Neural progenitor cell (in vitro differentiated cells): Measurements from ENCODE around the gene FGD6. TPM values are rescaled to one million over a fixed set of nuclear protein-coding genes. Genes with fewer than 3 reads are reported as not detected.
"Not testable (repeated sequence)": the region's sequence is repeated elsewhere in the genome, so short reads cannot be mapped to it uniquely, and the experiment has no call there.

Experiments used
- DNase-seq: peaks from one replicate; pipeline ENCODE4 v3.0.0-alpha.2; 2016; ENCODE audit warnings: low spot score
- H2AFZ ChIP-seq: fragments of 200-600 bp; sonication (generic); replicated peaks from 2 replicates; pipeline ENCODE4 v1.6.1; 2016; ENCODE audit warnings: antibody characterized with exemption
- H3F3A ChIP-seq: fragments of 200-600 bp; sonication (generic); 2 replicates; pipeline ENCODE4 v1.6.1; 2016; ENCODE audit warnings: antibody characterized with exemption, low read depth
- H3K27ac ChIP-seq: fragments of 200-600 bp; sonication (generic); 2 replicates; pipeline ENCODE4 v1.5.1; 2016; ENCODE audit warnings: mild to moderate bottlenecking
- H3K27me3 ChIP-seq: fragments of 200-600 bp; sonication (generic); 2 replicates; pipeline ENCODE4 v1.6.1; 2016; ENCODE audit warnings: mild to moderate bottlenecking, moderate library complexity
- H3K36me3 ChIP-seq: fragments of 200-600 bp; sonication (generic); 2 replicates; pipeline ENCODE4 v1.5.1; 2016
- H3K4me1 ChIP-seq: fragments of 200-600 bp; sonication (generic); 2 replicates; pipeline ENCODE4 v1.6.1; 2016; ENCODE audit warnings: mixed run types
- H3K4me2 ChIP-seq: fragments of 200-600 bp; sonication (generic); 2 replicates; pipeline ENCODE4 v1.6.1; 2016
- H3K4me3 ChIP-seq: fragments of 200-600 bp; sonication (generic); 2 replicates; pipeline ENCODE4 v1.5.1; 2016
- H3K79me2 ChIP-seq: fragments of 200-600 bp; sonication (generic); 2 replicates; pipeline ENCODE4 v1.6.1; 2016; ENCODE audit warnings: low read depth
- H3K9ac ChIP-seq: fragments of 200-600 bp; sonication (generic); 2 replicates; pipeline ENCODE4 v1.6.1; 2016
- H3K9me3 ChIP-seq: fragments of 200-600 bp; sonication (generic); 2 replicates; pipeline ENCODE4 v1.5.1; 2016; ENCODE audit warnings: low read depth
- H4K20me1 ChIP-seq: fragments of 200-600 bp; sonication (generic); 2 replicates; pipeline ENCODE4 v1.6.1; 2016; ENCODE audit warnings: low read depth
- H3K27ac Mint-ChIP-seq: 3 replicates; pipeline ENCODE4 v1.8.0; 2021; ENCODE audit warnings: mixed read lengths
- H3K27me3 Mint-ChIP-seq: 2 replicates; pipeline ENCODE4 v1.8.0; 2022; ENCODE audit warnings: low read depth, mild to moderate bottlenecking, inconsistent platforms, moderate library complexity, mixed read lengths; ENCODE audit not compliant: insufficient read depth
- H3K36me3 Mint-ChIP-seq: 3 replicates; pipeline ENCODE4 v1.8.0; 2021; ENCODE audit warnings: mixed read lengths
- H3K4me1 Mint-ChIP-seq: 3 replicates; pipeline ENCODE4 v1.8.0; 2021; ENCODE audit warnings: mixed read lengths
- H3K4me3 Mint-ChIP-seq: 3 replicates; pipeline ENCODE4 v1.8.0; 2021; ENCODE audit warnings: mild to moderate bottlenecking, moderate library complexity, mixed read lengths
- H3K9me3 Mint-ChIP-seq: 3 replicates; pipeline ENCODE4 v1.8.0; 2020; ENCODE audit warnings: mixed read lengths
- CTCF ChIP-seq: fragments of 200-600 bp; sonication (generic); IDR thresholded peaks from 2 replicates; pipeline ENCODE4 v1.5.1; 2017; ENCODE audit warnings: antibody characterized with exemption, mild to moderate bottlenecking
- EZH2 ChIP-seq: fragments of 200-600 bp; sonication (generic); IDR thresholded peaks from 2 replicates; pipeline ENCODE4 v1.6.1; 2017; ENCODE audit warnings: antibody characterized with exemption, mild to moderate bottlenecking, moderate library complexity
- EZH2phosphoT487 ChIP-seq: fragments of 200-600 bp; sonication (generic); IDR thresholded peaks from 2 replicates; pipeline ENCODE4 v1.6.1; 2017; ENCODE audit warnings: antibody characterized with exemption
- total RNA-seq: library from RNA; depleted of rRNA; stranded (reverse); fragments of >200 nt; gene quantifications from 2 replicates; pipeline ENCODE4 v1.2.3, GENCODE V29; 2015; ENCODE audit warnings: low replicate concordance

The FGD6 gene
- total RNA-seq, 1 donor from 2014 or later, result 32.0 TPM

- TF ChIP-seq EZH2 (no peak), CTCF (no peak), EZH2phosphoT487 (no peak)
- no peak for DNase-seq
- Histone ChIP-seq H3K9me3 (no peaks in the 10 kb centered on the region), H3K4me1 (peaks cover 7% of the 10 kb centered on the region), H2AFZ (no peak overlapping the region), H3K4me3 (no peak overlapping the region), H3K36me3 (no peaks in the 10 kb centered on the region), H3K27me3 (no peaks in the 10 kb centered on the region), H4K20me1 (no peaks in the 10 kb centered on the region), H3K9ac (no peak overlapping the region), H3K4me2 (no peak overlapping the region), H3F3A (peaks cover 6% of the 10 kb centered on the region), H3K27ac (no peak overlapping the region), H3K79me2 (no peaks in the 10 kb centered on the region)
- no peak overlapping the region for H3K4me3 Mint-ChIP-seq
- peaks cover 29% of the 10 kb centered on the region for H3K4me1 Mint-ChIP-seq
- peaks cover 3% of the 10 kb centered on the region for H3K27me3 Mint-ChIP-seq
- no peaks in the 10 kb centered on the region for H3K9me3 Mint-ChIP-seq
- peaks cover 18% of the 10 kb centered on the region for H3K36me3 Mint-ChIP-seq
- H3K27ac Mint-ChIP-seq, result peak overlapping the region; percentile 53
Measured at GRCh38 chr12:95143621-95144205, 73.6 kb downstream of the FGD6 start.

DNA sequence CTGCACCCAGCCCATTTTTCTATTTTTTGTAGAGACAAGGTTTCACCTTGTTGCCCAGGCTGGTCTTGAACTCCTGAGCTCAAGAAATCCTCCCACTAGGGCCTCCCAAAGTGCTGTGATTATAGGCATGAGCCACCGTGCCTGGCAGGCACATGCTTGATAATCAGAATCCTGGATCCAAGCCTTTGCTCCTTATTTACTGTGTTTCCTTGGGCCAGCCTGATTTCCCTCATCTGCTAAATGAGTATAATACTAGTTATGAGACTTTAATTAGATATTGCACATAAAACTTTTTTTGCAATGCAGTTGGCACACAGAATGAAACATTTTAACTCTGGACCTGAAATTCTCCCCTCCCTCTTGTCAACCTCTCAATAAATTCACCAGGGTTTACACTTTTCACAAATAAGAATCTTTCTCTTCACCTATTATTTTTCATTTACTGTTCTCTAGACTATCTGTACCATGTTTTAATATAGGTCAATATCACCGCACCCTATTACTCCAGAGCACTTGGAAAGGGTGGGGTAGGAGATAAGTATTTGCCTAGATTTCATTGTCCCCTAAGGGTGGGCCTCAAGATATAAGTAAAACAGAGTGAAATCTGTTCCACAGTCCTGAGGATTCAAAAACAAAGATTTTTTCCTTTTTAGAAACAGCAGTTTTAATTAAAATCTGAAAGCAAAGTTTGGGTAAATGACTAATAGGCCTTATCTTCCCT lies 74.7 kb downstream of the FGD6 start:
- TF ChIP-seq CTCF, result no peak
- no peak for TF ChIP-seq EZH2phosphoT487
- no peak for TF ChIP-seq EZH2
- no peak for DNase-seq

DNA sequence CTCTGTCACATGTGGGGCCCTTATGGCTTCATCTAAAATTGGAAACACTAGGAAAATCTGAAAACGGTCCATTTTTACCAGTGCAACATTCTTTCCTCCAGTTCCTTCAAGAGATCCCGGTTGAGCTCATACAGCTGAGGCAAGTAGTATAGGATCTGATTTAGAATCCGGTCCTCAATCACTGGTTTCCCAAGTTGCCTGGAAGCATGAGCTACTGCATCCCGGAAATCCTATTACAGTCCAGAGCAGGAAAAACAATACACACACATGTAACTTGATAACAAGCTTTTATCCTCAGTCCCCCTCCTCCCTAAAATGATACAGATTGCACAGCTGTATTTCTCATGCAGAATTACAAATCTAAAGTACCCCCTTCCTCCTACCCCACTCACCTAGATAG lies 76.0 kb downstream of the FGD6 start:
- peaks cover 28% of the 10 kb centered on the region for H3K36me3 Mint-ChIP-seq

More for the DNA sequence above, 74.7 kb downstream of the FGD6 start:
- Histone ChIP-seq H3K4me1 (peaks cover under 1% of the 10 kb centered on the region), H3K4me2 (no peak overlapping the region), H3K9ac (no peak overlapping the region), H4K20me1 (no peaks in the 10 kb centered on the region), H3K4me3 (no peak overlapping the region), H3K27ac (no peak overlapping the region), H3F3A (no peaks in the 10 kb centered on the region), H3K9me3 (no peaks in the 10 kb centered on the region), H3K36me3 (peaks cover under 1% of the 10 kb centered on the region), H3K27me3 (no peaks in the 10 kb centered on the region), H3K79me2 (no peaks in the 10 kb centered on the region), H2AFZ (no peak overlapping the region)
- peaks cover 3% of the 10 kb centered on the region for H3K27me3 Mint-ChIP-seq
- peaks cover 25% of the 10 kb centered on the region for H3K4me1 Mint-ChIP-seq
- H3K4me3 Mint-ChIP-seq, result no peak overlapping the region
- no peak overlapping the region for H3K27ac Mint-ChIP-seq
- H3K36me3 Mint-ChIP-seq, result peaks cover 24% of the 10 kb centered on the region
- no peaks in the 10 kb centered on the region for H3K9me3 Mint-ChIP-seq

DNA sequence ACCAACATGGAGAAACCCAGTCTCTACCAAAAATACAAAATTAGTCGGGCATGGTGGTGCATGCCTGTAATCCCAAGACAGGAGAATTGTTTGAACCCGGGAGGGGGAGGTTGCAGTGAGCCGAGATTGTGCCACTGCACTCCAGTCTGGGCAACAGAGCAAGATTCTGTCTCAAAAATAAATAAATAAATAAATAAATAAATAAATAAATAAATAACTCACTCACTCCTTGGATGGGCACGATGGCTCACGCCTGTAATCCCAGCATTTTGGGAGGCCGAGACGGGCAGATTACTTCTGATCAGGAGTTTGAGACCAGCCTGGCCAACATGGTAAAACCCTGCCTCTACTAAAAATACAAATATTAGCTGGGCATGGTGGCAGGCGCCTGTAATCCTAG lies 79.2 kb downstream of the FGD6 start:
- not testable (repeated sequence) for H3K27ac Mint-ChIP-seq, H4K20me1 ChIP-seq, DNase-seq, H3K27me3 Mint-ChIP-seq, H3K4me3 ChIP-seq, H3K36me3 ChIP-seq, H3K27ac ChIP-seq, H3K4me1 ChIP-seq, H3F3A ChIP-seq, H3K4me3 Mint-ChIP-seq, H3K4me2 ChIP-seq, H3K9me3 ChIP-seq, H3K9me3 Mint-ChIP-seq, H3K27me3 ChIP-seq, H3K4me1 Mint-ChIP-seq, H3K79me2 ChIP-seq, H3K9ac ChIP-seq, H2AFZ ChIP-seq
- peaks cover 38% of the 10 kb centered on the region for H3K36me3 Mint-ChIP-seq

More for the DNA sequence above, 76.0 kb downstream of the FGD6 start:
- Mint-ChIP-seq H3K4me3 (no peak overlapping the region), H3K4me1 (peaks cover 17% of the 10 kb centered on the region), H3K27ac (no peak overlapping the region), H3K9me3 (no peaks in the 10 kb centered on the region), H3K27me3 (peaks cover 3% of the 10 kb centered on the region)
- no peak overlapping the region for H3K4me2 ChIP-seq
- no peak overlapping the region for H3K4me3 ChIP-seq
- no peaks in the 10 kb centered on the region for H3K4me1 ChIP-seq
- H3K79me2 ChIP-seq, result no peaks in the 10 kb centered on the region
- H3K9ac ChIP-seq, result no peak overlapping the region
- H4K20me1 ChIP-seq, result no peaks in the 10 kb centered on the region
- H3K36me3 ChIP-seq, result peaks cover 6% of the 10 kb centered on the region
- no peaks in the 10 kb centered on the region for H3K9me3 ChIP-seq
- no peak overlapping the region for H3K27ac ChIP-seq
- TF ChIP-seq CTCF (no peak), EZH2 (no peak), EZH2phosphoT487 (no peak)
- no peak for DNase-seq
- no peak overlapping the region for H2AFZ ChIP-seq
- no peaks in the 10 kb centered on the region for H3F3A ChIP-seq
- H3K27me3 ChIP-seq, result no peaks in the 10 kb centered on the region
